ENCODE results near the gene MPPE1.

MPPE1 gene

GRCh38 chr18:11948852-11949523 is 40.9 kb upstream of the MPPE1 start:
- Histone ChIP-seq H3K36me3 (replicated peaks in 1 of 2; ENCODE audit: control insufficient read depth in 2 of 2, insufficient read depth in 2 of 2, low read length in 2 of 2) (no peaks in the 10 kb centered on the region), H3K27ac (replicated peaks; ENCODE audit: low read length) (no peak overlapping the region), H3K4me3 (ENCODE audit: low read length in 2 of 2) (no peak overlapping the region), H4K8ac (ENCODE audit: low read depth, low read length) (no peak overlapping the region), H2BK120ac (ENCODE audit: low read depth, low read length) (no peak overlapping the region), H2AFZ (ENCODE audit: low read length) (no peak overlapping the region), H2BK12ac (ENCODE audit: low read length) (no peak overlapping the region), H3K9me3 (replicated peaks in 1 of 2; ENCODE audit: control insufficient read depth in 2 of 2, insufficient read depth in 1 of 2, low read depth in 1 of 2, low read length in 2 of 2) (no peaks in the 10 kb centered on the region), H3K27me3 (ENCODE audit: control insufficient read depth in 3 of 3, insufficient read depth in 3 of 3, low read depth in 1 of 3, low read length in 3 of 3) (no peaks in the 10 kb centered on the region), H2AK5ac (ENCODE audit: low read depth, low read length) (no peak overlapping the region), H2BK5ac (ENCODE audit: low read length) (no peak overlapping the region), H3K18ac (ENCODE audit: low read length) (peak overlapping the region; percentile 13), H3K14ac (ENCODE audit: low read length) (no peak overlapping the region), H3K4ac (ENCODE audit: low read length) (no peak overlapping the region), H3K4me2 (ENCODE audit: insufficient read depth, low read length, poor library complexity, severe bottlenecking) (no peak overlapping the region), H4K91ac (ENCODE audit: low read depth, low read length, poor library complexity) (no peak overlapping the region), H3K23ac (ENCODE audit: low read depth, low read length, poor library complexity) (no peak overlapping the region), H3K4me1 (ENCODE audit: control insufficient read depth in 2 of 2, insufficient read depth in 1 of 2, low read depth in 1 of 2, low read length in 2 of 2) (peaks cover 12% of the 10 kb centered on the region in 2 donors), H2BK15ac (ENCODE audit: low read length) (no peak overlapping the region), H3K79me1 (ENCODE audit: low read depth, low read length) (no peaks in the 10 kb centered on the region), H3K9ac (ENCODE audit: low read depth, low read length, poor library complexity) (no peak overlapping the region)
- no peak for DNase-seq (ENCODE audit: low spot score)
- WGBS, 2 donors (ENCODE audit: extremely low coverage in 2 of 2, insufficient read length in 2 of 2, insufficient replicate concordance in 1 of 2): no CpG with 5 or more reads among the region's 6 CpGs

- H2BK15ac ChIP-seq (ENCODE audit: low read length): peak overlapping the region; percentile 70
- peak overlapping the region; percentile 85 for H2AFZ ChIP-seq (ENCODE audit: low read length)
- peak; percentile 54 for DNase-seq (ENCODE audit: low spot score)
- H3K14ac ChIP-seq (ENCODE audit: low read length): no peak overlapping the region
- no peak overlapping the region for H2BK12ac ChIP-seq (ENCODE audit: low read length)
- peaks cover 0 to 3% of the 10 kb centered on the region in 2 donors for H3K9me3 ChIP-seq (replicated peaks in 1 of 2; ENCODE audit: control insufficient read depth in 2 of 2, insufficient read depth in 1 of 2, low read depth in 1 of 2, low read length in 2 of 2)
- H3K4me3 ChIP-seq (ENCODE audit: low read length in 2 of 2): peak overlapping the region; percentile 1 to 76
- H4K8ac ChIP-seq (ENCODE audit: low read depth, low read length): no peak overlapping the region
- H3K4ac ChIP-seq (ENCODE audit: low read length): no peak overlapping the region
- no peak overlapping the region for H3K27ac ChIP-seq (replicated peaks; ENCODE audit: low read length)
- no peak overlapping the region for H2BK120ac ChIP-seq (ENCODE audit: low read depth, low read length)
- no peaks in the 10 kb centered on the region for H3K79me1 ChIP-seq (ENCODE audit: low read depth, low read length)
- H4K91ac ChIP-seq (ENCODE audit: low read depth, low read length, poor library complexity): no peak overlapping the region
- peak overlapping the region; percentile 97 for H3K18ac ChIP-seq (ENCODE audit: low read length)
- peak overlapping the region; percentile 76 for H3K4me2 ChIP-seq (ENCODE audit: insufficient read depth, low read length, poor library complexity, severe bottlenecking)
- H3K36me3 ChIP-seq (replicated peaks in 1 of 2; ENCODE audit: control insufficient read depth in 2 of 2, insufficient read depth in 2 of 2, low read length in 2 of 2): no peaks in the 10 kb centered on the region
- H2BK5ac ChIP-seq (ENCODE audit: low read length): peak overlapping the region; percentile 61
- H3K4me1 ChIP-seq (ENCODE audit: control insufficient read depth in 2 of 2, insufficient read depth in 1 of 2, low read depth in 1 of 2, low read length in 2 of 2): peaks cover 12% of the 10 kb centered on the region in 2 donors
- peak overlapping the region; percentile 33 for H2AK5ac ChIP-seq (ENCODE audit: low read depth, low read length)
- no CpG with 5 or more reads among the region's 55 CpGs for WGBS, 2 donors (ENCODE audit: extremely low coverage in 2 of 2, insufficient read length in 2 of 2, insufficient replicate concordance in 1 of 2)
- H3K9ac ChIP-seq (ENCODE audit: low read depth, low read length, poor library complexity): peak overlapping the region; percentile 57
- H3K27me3 ChIP-seq (ENCODE audit: control insufficient read depth in 3 of 3, insufficient read depth in 3 of 3, low read depth in 1 of 3, low read length in 3 of 3): no peaks in the 10 kb centered on the region
- H3K23ac ChIP-seq (ENCODE audit: low read depth, low read length, poor library complexity): peak overlapping the region; percentile 26
Measured at GRCh38 chr18:11947214-11948191, 39.4 kb upstream of the MPPE1 start.

DNA sequence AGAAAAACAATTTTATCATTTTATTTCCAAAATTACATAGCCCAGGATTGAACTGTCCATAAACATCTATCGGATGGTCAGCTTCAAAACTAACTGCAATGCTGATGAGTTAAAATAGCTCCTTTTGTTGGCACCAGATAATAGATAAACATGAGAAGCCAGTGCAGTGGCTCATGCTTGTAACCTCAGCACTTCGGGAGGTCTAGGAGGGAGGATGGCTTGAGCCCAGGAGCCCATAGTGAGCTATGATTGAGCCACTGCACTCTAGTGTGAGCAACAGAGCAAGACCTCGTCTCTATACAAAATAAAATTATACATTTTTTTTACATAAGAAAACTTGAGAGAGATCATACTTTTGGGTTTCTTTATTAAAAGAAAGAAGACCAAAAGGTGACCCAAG is 38.6 kb upstream of the MPPE1 start:
- no peak overlapping the region for H3K14ac ChIP-seq (ENCODE audit: low read length)
- peaks cover 10 to 12% of the 10 kb centered on the region in 2 donors for H3K4me1 ChIP-seq (ENCODE audit: control insufficient read depth in 2 of 2, insufficient read depth in 1 of 2, low read depth in 1 of 2, low read length in 2 of 2)
- no peak overlapping the region for H3K18ac ChIP-seq (ENCODE audit: low read length)
- H3K9ac ChIP-seq (ENCODE audit: low read depth, low read length, poor library complexity): no peak overlapping the region
- H3K79me1 ChIP-seq (ENCODE audit: low read depth, low read length): no peaks in the 10 kb centered on the region
- no peak overlapping the region for H3K4ac ChIP-seq (ENCODE audit: low read length)
- H3K9me3 ChIP-seq (replicated peaks in 1 of 2; ENCODE audit: control insufficient read depth in 2 of 2, insufficient read depth in 1 of 2, low read depth in 1 of 2, low read length in 2 of 2): peaks cover 0 to 3% of the 10 kb centered on the region in 2 donors
- H3K4me2 ChIP-seq (ENCODE audit: insufficient read depth, low read length, poor library complexity, severe bottlenecking): no peak overlapping the region
- H3K23ac ChIP-seq (ENCODE audit: low read depth, low read length, poor library complexity): no peak overlapping the region
- H4K91ac ChIP-seq (ENCODE audit: low read depth, low read length, poor library complexity): no peak overlapping the region
- DNase-seq (ENCODE audit: low spot score): no peak
- no peak overlapping the region for H2BK5ac ChIP-seq (ENCODE audit: low read length)
- no peak overlapping the region for H2AK5ac ChIP-seq (ENCODE audit: low read depth, low read length)
- H2AFZ ChIP-seq (ENCODE audit: low read length): peak overlapping the region; percentile 85
- H3K4me3 ChIP-seq (ENCODE audit: low read length in 2 of 2): peak overlapping the region in 1 of 2 donors; percentile 1
- H3K36me3 ChIP-seq (replicated peaks in 1 of 2; ENCODE audit: control insufficient read depth in 2 of 2, insufficient read depth in 2 of 2, low read length in 2 of 2): no peaks in the 10 kb centered on the region
- H2BK15ac ChIP-seq (ENCODE audit: low read length): no peak overlapping the region
- H2BK120ac ChIP-seq (ENCODE audit: low read depth, low read length): no peak overlapping the region
- no peak overlapping the region for H4K8ac ChIP-seq (ENCODE audit: low read depth, low read length)
- H3K27me3 ChIP-seq (ENCODE audit: control insufficient read depth in 3 of 3, insufficient read depth in 3 of 3, low read depth in 1 of 3, low read length in 3 of 3): no peaks in the 10 kb centered on the region
- no CpG with 5 or more reads among the region's 3 CpGs for WGBS, 2 donors (ENCODE audit: extremely low coverage in 2 of 2, insufficient read length in 2 of 2, insufficient replicate concordance in 1 of 2)
- H3K27ac ChIP-seq (replicated peaks; ENCODE audit: low read length): no peak overlapping the region
- H2BK12ac ChIP-seq (ENCODE audit: low read length): no peak overlapping the region

Data from neuronal stem cell (in vitro differentiated cells).